Measurements from ENCODE around the gene MAST2. TPM values are rescaled to one million over a fixed set of nuclear protein-coding genes. Genes with fewer than 3 reads are reported as not detected.

MAST2 gene
- total and polyA plus RNA-seq, 2 of the 13 experiments (the other 11 are each of a cell fraction or from before 2014, with no cell fraction given), result 15.3 to 23.0 TPM

DNA sequence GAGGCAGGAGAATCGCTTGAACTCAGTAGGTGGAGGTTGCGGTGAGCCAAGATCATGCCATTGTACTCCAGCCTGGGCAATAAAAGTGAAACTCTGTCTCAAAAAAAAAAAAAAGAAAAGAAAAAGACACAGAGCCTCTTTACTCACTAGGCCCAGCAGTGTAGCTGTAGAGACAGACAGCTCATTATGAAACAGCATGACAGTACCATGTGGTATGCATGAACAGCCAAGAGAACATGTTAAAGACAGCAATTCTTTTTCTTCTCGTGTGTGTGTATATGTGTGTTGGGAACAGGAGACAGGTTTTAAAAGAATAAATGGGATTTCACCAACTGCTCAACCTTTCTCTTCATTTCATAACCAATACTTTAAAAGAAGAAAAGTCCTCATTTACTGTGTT is 210.2 kb downstream of the MAST2 start:
- Histone ChIP-seq H3K9me3 (ENCODE audit: low read length) (no peaks in the 10 kb centered on the region), H2AFZ (ENCODE audit: low read length) (no peak overlapping the region), H3K36me3 (replicated peaks in 1 of 2; ENCODE audit: control insufficient read depth in 1 of 2, insufficient read depth in 2 of 2, low read length in 2 of 2) (peaks cover 19 to 39% of the 10 kb centered on the region in 2 experiments), H3K9ac (ENCODE audit: insufficient read depth, low read depth, low read length) (no peak overlapping the region), H3K27me3 (ENCODE audit: control insufficient read depth in 1 of 2, insufficient read depth in 2 of 2, low read length in 2 of 2) (no peaks in the 10 kb centered on the region), H3K79me2 (ENCODE audit: insufficient read depth, low read length) (no peaks in the 10 kb centered on the region), H3K4me1 (ENCODE audit: insufficient read depth, low read length) (no peaks in the 10 kb centered on the region), H4K20me1 (ENCODE audit: insufficient read depth, low read length) (no peaks in the 10 kb centered on the region), H3K4me2 (ENCODE audit: low read depth, low read length) (no peak overlapping the region), H3K27ac (ENCODE audit: extremely low read length, insufficient read depth, low read length) (no peak overlapping the region), H3K4me3 (replicated peaks in 1 of 3; ENCODE audit: insufficient read depth in 1 of 3, low read depth in 2 of 3, low read length in 3 of 3) (no peak overlapping the region)
- in situ Hi-C loops (cut with HindIII; ENCODE audit: extremely low pct_ligation_motif_present, low pct_unique_long_range_greater_than_20kb), result no loop called here
- ChIA-PET POLR2A (no interaction called here), CTCF (ENCODE audit: low intra/inter-chr PET ratio, low total read pairs) (no interaction called here)
- ATAC-seq (no peak), DNase-seq (ENCODE audit: low spot score) (no peak), FAIRE-seq (no peak)
- intact Hi-C loops (cut with micrococcal nuclease; ENCODE audit: unreplicated experiment), result no loop called here
- no TSS peak for BruUV-seq (replicated peaks)
- WGBS (ENCODE audit: low lambda C conversion rate), result 98% methylated on average over 3 of the region's 3 CpGs
- no peak for TF ChIP-seq ZFP90 (CRISPR knock-in tag; IDR thresholded peaks at IDR 0.05; ENCODE audit: borderline replicate concordance)
- no peak for TF ChIP-seq ZNF260 (CRISPR knock-in tag; IDR thresholded peaks at IDR 0.05; ENCODE audit: borderline replicate concordance, low read depth)
- TF ChIP-seq ZNF460 (CRISPR knock-in tag; IDR thresholded peaks at IDR 0.05; ENCODE audit: borderline replicate concordance), result no peak
- no peak for TF ChIP-seq RAD21 (CRISPR knock-in tag; IDR thresholded peaks at IDR 0.05)
- no peak for TF ChIP-seq MBD4 (IDR thresholded peaks at IDR 0.05; ENCODE audit: borderline replicate concordance, low read length)
- TF ChIP-seq ATF2 (CRISPR knock-in tag; IDR thresholded peaks at IDR 0.05), result no peak
- TF ChIP-seq NR2F1 (CRISPR knock-in tag; IDR thresholded peaks at IDR 0.05), result no peak
- no peak for TF ChIP-seq TFDP2 (CRISPR knock-in tag; IDR thresholded peaks at IDR 0.05)
- TF ChIP-seq ZNF280B (CRISPR knock-in tag; IDR thresholded peaks at IDR 0.05; ENCODE audit: borderline replicate concordance), result no peak
- no peak for TF ChIP-seq ZBTB2 (CRISPR knock-in tag; IDR thresholded peaks at IDR 0.05; ENCODE audit: low read depth)
- TF ChIP-seq THAP9 (CRISPR knock-in tag; IDR thresholded peaks at IDR 0.05; ENCODE audit: borderline replicate concordance), result no peak
- TF ChIP-seq ZNF44 (CRISPR knock-in tag; IDR thresholded peaks at IDR 0.05), result no peak
- TF ChIP-seq DPF2 (CRISPR knock-in tag; IDR thresholded peaks at IDR 0.05; ENCODE audit: borderline replicate concordance, low read depth), result no peak
- TF ChIP-seq, protein P1, sequence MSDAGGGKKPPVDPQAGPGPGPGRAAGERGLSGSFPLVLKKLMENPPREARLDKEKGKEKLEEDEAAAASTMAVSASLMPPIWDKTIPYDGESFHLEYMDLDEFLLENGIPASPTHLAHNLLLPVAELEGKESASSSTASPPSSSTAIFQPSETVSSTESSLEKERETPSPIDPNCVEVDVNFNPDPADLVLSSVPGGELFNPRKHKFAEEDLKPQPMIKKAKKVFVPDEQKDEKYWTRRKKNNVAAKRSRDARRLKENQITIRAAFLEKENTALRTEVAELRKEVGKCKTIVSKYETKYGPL (CRISPR knock-in tag; IDR thresholded peaks at IDR 0.05), result no peak

All from HepG2 (cell line).